ENCODE measurements around the gene ZNF564.

DNA sequence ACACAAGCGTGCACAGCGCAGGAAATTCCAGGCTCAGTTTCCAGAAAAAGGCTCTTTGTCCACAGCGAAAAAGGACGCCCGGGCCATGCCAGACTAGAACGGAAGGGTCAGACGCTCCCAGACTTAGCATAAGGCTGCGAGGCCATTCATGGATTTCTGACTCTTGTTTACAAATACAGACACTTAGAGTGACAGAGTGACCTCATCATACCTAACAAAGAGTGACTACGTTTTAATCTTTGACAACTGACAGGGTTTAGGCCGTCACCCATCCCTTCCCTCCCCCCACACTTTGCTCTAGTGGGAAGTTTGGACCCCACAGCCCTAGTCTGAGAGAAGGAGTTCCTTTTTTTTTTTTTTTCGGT, 66.2 kb downstream of the ZNF564 start:
- TF ChIP-seq, protein P1, sequence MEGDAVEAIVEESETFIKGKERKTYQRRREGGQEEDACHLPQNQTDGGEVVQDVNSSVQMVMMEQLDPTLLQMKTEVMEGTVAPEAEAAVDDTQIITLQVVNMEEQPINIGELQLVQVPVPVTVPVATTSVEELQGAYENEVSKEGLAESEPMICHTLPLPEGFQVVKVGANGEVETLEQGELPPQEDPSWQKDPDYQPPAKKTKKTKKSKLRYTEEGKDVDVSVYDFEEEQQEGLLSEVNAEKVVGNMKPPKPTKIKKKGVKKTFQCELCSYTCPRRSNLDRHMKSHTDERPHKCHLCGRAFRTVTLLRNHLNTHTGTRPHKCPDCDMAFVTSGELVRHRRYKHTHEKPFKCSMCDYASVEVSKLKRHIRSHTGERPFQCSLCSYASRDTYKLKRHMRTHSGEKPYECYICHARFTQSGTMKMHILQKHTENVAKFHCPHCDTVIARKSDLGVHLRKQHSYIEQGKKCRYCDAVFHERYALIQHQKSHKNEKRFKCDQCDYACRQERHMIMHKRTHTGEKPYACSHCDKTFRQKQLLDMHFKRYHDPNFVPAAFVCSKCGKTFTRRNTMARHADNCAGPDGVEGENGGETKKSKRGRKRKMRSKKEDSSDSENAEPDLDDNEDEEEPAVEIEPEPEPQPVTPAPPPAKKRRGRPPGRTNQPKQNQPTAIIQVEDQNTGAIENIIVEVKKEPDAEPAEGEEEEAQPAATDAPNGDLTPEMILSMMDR (IDR thresholded peaks at IDR 0.05): no peak
- TF ChIP-seq POLR2A (IDR thresholded peaks at IDR 0.05) (no peak), EP300 (IDR thresholded peaks at IDR 0.05) (no peak), POLR2AphosphoS5 (IDR thresholded peaks at IDR 0.05) (no peak)

Measured in stomach (tissue), 4 donors.